Stimulated activated CD4-positive, alpha-beta T cell treated with anti-CD3 and anti-CD28 coated beads, TNF-alpha, amount 100 ng/mL, for 4 hours (primary cell): ENCODE results near the gene TPI1.
"Not testable (repeated sequence)": the region's sequence is repeated elsewhere in the genome, so short reads cannot be mapped to it uniquely, and the experiment has no call there.

Experiments used
- DNase-seq, 3 experiments: peaks; one replicate each; pipeline ENCODE4 v3.0.0-alpha.2; 2020; ENCODE audit warnings: low read depth in 3 of 3

The TPI1 gene

DNA sequence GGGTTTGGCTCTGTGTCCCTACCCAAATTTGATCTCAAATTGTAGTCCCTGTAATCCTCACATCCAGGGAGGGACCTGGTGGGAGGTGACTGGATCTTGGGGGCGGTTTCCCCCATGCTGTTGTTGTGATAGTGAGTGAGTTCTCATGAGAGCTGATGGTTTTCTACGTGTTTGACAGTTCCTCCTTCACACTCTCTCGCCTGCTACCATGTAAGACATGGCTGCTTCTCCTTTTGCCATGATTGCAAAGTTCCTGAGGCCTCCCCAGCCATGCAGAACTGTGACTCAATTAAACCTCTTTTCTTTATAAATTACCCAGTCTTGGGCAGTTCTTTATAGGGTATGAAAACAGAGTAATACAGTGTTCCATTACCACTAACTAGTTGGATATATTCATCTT, 27.0 kb downstream of the TPI1 start:
- no peak for DNase-seq

DNA sequence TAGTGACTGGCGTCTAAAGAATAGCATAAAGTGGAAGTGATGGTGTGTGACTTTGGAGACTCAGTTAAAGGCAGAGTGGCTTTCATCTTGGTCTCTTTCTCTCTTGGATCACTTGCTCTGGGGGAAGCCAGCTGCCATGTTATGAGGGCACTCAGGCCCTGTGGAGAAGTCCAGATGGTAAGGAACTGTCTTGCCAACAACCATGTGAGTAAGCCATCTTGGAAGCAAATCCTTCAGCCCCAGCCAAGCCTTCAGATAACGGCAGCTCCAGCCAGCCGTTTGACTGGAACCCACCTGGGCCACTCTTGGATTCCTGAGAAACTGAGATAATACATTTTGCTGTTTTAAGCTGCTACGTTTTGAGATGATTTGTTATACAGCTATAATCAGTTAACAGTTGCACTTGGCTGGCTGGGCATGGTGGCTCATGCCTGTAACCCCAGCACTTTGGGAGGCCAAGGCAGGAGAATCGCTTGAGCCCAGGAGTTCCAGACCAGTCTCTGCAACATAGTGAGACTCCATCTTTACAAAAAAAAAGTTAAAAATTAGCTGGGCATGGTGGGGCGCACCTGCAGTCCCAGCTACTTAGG, 29.6 kb downstream of the TPI1 start:
- DNase-seq: no peak

DNA sequence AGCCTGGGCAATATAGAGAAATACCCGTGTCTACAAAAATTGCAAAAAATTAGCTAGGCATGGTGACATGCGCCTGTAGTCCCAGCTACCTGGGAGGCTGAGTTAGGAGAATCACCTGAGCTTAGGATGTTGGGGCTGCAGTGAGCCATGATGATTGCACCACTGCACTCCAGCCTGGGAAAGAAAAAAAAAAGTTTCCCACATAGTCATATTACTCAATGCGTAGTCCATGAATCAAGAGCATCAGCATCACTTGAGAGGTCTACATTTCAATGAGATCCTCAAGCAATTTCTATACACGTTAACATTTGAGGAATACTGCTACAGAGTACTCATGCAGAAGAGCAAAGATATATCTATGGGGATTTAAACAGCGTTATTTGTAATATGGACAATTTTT, 32.1 kb downstream of the TPI1 start:
- DNase-seq: no peak

DNA sequence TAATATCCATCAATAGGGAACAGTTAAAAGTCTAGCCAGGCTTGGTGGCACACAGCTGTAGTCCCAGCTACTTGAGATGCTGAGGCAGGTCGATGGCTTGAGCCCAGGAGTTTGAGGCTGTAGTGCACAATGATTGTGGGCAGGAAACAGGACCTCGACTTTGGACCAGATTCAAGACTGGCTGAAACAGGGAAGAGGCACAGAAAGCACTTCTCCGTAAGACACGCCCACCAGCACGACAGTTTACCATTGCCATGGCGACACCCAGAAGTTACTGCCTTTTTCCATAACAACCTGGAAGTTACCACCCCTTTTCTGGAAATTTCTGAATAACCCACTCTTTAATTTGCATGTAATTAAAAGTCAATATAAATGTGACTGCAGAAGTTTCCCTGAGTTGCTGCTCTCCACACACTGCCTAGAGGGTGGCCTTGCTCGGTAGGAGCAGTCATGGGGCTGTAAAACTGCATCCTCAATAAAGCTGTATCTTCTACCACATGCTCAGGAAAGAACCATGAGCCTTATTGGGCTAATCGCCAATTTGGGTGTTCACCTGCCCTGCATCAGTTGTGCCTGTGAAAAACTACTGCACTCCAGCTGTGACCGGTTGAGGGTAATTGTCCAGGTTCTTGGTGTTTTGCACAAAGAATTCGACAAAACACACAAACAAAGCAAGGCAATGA, 32.6 kb downstream of the TPI1 start:
- DNase-seq: no peak

DNA sequence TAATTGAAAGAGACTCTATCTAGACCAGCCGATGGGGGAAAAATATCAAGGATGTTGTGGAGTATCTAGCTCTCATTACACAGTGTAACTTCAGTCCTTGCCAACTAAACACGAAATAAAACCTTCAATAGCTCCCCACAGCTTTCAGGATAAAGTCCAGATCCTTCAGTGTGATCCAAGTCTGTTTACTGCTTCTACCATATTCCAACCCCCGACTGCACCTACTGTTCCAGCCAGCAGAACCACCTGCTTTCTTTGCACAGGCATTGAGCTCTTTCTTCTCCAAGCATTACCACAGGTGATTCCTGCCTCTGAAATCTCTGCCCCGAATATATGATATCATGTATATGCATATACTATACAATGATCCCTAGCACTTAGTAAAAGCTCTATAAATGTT, 35.1 kb downstream of the TPI1 start:
- DNase-seq: no peak

DNA sequence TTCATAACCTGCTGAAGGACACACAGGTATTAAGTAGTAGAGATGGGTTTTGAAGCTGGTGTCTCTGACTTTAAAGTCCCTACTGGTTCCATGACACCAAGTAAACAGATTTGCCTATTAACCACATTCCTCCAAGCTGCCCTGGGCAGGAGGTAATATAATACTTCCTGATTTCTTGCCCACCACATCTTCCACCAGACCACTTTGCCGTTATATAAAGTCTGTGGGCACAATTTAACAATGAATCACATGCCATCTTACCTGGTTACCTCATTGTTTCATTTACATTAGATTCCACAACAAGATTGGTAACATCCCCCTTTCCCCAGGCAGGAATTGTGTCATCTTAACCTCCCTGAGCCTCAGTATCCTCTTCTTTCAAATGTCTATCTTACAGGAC, 36.4 kb downstream of the TPI1 start:
- no peak for DNase-seq

DNA sequence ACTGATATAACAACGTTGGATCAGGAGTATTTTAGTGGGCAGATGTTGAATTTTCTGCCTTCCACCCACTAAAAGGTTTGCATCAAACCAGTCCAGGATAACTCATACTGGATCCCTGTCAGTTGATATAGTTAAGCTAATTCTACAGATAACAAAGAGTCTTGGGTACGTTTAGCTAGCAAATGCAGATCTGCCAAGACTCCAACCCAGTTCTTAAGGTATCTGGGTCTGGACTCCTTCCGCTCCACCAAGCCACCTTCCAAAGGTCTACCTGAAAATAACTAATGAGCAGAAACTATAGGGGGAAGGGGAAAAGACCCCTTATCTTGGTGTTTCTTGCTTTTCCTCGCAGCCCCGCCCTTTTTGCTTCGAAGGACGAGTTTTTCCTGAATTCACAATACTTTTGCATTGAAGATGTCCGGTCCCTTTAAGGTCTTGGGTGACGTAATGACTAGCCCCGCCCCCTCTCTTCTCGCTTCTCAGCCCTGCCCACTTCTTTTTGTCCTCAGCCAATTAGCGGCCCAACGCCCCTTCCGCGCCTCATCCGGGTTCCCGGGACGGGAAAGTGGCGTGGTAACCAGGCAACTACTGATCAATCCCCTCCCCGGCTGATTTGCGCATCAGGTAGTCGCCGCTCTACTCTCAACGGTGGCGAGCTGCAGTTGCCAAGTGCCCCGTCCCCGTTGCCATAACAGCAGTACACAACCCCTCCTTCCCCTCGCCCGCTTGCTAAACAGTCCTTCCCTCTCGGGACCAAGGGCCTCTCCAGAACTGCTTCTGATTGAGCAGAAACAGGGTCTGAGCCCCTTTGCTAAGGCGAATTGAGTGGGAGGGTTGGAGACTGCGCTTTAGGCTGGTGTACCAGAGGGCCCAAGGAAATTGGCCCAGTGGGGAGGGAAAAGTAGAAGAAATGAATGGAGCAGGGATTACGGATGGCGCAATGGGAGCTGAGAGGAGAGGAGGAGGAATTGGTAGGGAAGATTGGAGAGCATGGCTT, 37.2 kb downstream of the TPI1 start, which contains the start of gene LRRC23:
Gene LRRC23, plus strand, starts transcription at position 543 of the 997 bp plus-strand sequence. CDS start 812 bp downstream, outside the sequence.
- peak; percentile 92 to 93 (median 93) for DNase-seq

DNA sequence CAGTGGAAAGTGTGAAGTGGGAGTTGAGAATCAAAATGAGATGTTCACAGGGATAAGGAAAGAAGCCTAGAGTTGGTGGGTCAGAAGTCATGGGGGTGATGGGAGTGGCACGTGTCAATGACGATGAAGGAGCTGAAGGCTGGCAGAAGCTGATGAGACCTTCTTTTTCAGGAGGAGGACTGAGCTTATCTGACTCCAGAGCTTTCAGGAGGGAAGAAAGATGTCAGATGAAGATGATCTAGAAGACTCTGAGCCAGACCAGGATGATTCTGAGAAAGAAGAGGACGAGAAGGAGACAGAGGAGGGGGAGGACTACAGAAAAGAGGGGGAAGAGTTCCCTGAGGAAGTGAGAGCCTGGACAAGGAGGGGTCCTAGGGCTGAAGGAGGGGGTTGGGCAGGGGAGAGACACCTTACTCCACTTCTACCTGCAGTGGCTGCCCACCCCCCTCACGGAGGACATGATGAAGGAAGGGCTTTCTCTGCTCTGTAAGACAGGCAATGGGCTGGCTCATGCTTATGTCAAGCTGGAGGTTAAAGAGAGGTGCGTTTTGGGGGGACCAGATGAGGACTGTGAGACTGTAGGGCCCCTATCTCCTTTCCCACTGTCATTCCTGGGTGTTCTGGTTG, 38.2 kb downstream of the TPI1 start:
- DNase-seq: no peak

DNA sequence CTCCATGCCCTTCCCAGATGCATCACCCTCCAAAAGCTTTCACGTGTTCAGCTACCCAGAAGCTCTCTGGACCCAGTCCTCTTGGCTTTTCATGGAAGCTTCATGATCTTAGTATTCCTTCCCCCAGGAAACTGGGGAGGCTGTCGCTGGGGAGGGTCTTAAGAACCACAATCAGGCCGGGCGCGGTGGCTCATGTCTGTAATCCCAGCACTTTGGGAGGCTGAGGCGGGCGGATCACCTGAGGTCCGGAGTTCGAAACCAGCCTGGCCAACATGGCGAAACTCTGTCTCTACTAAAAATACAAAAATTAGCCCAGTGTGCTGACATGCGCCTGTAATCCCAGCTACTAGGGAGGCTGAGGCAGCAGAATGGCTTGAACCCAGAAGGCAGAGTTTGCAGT, 40.8 kb downstream of the TPI1 start:
- not testable (repeated sequence) for DNase-seq

DNA sequence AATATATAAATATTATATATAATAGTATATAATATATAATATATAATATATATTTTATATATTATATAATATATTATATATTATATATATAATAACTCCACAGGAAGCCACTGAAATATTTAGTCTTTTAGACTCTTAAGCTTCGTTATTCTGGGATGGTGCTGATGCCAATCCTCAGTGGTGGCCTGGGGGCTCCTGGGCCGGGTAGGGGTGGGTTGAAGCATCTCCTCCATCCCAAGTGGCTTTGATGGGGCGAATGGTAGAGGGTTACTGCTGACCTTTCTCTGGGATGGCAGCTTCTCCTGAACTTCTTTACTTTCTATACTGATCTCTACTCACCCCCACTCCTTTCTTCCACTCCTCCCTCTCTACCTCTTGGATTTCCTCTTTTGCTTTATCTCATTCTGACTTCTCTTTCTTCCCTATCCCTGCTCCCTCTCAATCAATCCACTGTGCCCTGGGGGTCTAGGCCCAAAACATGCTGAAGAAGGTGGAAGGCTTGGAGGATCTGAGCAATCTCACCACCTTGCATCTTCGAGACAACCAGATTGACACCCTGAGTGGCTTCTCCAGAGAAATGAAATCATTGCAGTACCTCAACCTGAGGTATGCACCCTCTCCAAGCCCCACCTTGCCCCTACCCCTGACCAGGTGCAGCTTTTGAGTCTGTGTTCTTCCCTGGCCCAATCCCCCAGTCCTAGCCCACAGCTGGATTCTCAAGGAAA, 42.3 kb downstream of the TPI1 start:
- DNase-seq: no peak

DNA sequence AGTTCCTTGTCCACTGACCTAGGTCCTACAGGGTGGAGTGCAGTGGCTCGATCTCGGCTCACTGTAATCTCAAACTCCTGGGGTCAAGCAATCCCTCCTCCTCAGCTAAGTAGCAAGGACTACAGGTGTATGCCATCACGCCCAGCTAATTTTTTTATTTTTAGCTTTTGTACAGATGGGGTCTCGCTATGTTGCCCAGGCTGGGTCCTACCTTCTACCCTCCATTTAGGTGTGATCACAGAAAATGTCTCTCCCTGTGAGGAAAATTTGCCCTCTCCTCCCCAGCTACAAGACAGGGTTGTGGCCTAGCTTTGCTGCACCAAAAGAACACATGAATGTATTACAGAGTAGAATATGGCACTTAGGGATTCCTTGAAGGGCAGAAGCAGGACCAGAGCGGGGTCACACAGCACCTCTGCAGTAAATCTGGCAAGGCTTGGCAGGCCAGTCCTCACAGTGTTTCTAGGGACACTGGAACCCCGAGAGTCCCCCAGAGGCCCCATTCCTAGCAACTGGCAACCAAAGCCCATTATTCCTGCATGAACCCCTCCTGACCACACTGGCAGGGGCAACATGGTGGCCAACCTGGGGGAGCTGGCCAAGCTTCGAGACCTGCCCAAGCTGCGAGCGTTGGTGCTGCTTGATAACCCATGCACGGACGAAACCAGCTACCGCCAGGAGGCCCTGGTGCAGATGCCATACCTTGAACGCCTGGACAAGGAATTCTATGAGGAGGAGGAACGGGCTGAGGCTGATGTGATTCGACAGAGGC, 45.0 kb downstream of the TPI1 start:
- no peak for DNase-seq

DNA sequence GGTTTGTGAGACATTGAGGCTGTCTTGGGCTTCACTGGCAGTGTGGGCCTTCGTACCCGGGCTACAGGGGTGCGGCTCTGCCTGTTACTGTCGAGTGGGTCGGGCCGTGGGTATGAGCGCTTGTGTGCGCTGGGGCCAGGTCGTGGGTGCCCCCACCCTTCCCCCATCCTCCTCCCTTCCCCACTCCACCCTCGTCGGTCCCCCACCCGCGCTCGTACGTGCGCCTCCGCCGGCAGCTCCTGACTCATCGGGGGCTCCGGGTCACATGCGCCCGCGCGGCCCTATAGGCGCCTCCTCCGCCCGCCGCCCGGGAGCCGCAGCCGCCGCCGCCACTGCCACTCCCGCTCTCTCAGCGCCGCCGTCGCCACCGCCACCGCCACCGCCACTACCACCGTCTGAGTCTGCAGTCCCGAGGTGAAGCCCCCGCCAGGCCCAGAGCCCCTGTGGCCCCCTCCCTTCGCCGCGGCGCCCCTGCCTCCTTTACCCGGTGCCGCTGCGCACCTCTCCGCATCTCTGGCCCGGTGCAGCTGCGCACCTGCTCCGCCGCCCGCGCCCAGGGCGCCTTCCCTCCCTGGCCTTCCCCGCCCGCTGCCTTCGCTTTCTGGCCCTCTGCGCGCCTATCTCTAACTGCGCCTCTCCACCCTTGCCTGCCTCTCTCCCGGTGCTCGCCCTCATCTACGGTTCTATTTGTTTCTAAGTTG, 47.1 kb downstream of the TPI1 start, which contains the start of gene ENO2:
Gene ENO2, plus strand, starts transcription at position 335 of the 701 bp plus-strand sequence. CDS start 1,253 bp downstream, outside the sequence.
- DNase-seq: peak; percentile 70 to 83 (median 80)

DNA sequence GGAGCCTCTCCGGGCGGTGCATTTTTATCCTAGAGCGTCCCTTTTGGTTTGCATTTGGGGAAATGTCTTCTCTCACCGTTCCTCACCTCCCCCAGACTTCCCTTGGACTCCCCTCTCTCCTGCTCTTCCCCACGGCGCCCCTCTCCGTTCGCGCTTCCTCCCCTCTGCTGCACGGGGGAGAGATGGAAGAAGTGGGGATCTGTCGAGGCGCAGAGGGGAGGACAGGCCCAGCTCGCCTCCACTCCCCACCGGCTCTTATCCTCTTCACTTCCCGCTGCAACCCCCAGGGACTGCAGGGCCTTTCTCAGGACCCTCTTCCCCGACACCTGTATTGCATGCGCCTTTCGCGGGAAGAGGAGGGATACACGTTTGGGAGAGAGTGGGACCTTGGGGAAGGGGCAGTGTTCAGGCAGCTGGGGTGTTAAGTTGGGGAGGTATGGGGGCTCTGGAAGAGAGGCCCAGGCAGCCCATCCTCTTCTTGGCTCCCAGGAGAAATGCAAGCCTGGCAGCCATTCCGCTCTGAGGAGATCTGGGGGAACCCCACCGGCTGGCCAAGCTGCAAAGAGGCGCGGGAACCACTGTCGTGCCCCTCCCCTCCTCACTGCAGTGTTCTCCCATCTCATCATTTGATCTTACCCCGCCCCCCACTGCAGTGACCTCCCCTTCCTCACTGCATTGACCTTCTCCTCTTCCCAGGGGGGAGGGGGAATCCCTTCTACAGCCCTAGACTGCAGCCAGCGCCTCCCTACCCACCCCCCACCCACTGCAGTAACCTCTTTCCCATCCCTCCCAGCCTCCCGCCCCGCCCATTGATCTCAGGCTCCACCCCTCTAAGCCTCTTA, 47.8 kb downstream of the TPI1 start:
- no peak for DNase-seq

DNA sequence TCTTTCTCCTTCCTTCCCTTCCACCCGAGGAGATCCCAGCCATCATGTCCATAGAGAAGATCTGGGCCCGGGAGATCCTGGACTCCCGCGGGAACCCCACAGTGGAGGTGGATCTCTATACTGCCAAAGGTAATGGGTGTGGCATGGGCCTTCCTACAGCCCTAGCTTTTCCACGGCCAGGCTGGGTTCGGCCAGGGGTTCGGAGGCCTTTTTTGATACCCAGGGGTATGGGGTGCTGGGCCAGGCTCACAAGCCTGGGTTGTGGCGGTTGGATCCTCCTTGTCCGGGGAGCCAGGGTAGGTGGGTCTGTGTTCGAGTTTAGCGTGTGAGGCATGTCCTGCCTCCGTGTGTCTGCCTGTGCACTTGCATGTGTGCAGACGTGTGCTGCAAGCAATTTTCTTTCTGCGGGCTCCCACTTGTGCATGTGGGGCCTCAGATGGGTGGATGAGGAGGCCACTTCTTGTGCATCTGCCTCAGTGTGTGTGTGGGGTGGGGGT, 48.5 kb downstream of the TPI1 start:
- DNase-seq: no peak

DNA sequence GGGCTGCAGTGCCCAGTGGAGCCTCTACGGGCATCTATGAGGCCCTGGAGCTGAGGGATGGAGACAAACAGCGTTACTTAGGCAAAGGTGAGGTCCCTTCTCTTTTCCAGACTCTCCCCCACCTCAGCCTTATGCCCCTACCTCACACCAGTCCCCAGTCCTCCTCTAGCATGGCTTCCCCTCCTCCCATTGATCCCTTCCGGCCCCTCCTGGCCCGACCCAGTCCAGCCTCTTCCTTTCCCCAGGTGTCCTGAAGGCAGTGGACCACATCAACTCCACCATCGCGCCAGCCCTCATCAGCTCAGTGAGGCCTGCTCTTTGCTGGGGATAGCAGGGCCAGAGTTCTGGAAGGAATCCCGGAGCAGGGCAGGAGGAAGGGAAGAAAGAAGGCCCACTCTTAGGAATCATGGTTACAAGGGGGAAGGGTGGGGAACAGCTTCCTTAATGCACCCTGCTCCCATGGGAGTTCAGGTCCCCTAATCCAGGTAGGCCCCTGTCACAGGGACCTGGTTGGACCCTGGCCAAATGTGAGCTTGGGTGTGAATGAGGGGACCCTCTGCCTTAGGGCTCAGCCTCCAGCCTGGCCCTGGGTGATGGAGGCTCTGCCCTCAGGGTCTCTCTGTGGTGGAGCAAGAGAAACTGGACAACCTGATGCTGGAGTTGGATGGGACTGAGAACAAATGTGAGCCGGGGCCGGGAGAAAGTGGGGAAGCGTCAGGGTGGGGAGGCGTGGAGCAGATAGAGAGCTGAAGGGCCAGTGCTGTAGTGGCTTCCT, 49.3 kb downstream of the TPI1 start:
- no peak for DNase-seq

DNA sequence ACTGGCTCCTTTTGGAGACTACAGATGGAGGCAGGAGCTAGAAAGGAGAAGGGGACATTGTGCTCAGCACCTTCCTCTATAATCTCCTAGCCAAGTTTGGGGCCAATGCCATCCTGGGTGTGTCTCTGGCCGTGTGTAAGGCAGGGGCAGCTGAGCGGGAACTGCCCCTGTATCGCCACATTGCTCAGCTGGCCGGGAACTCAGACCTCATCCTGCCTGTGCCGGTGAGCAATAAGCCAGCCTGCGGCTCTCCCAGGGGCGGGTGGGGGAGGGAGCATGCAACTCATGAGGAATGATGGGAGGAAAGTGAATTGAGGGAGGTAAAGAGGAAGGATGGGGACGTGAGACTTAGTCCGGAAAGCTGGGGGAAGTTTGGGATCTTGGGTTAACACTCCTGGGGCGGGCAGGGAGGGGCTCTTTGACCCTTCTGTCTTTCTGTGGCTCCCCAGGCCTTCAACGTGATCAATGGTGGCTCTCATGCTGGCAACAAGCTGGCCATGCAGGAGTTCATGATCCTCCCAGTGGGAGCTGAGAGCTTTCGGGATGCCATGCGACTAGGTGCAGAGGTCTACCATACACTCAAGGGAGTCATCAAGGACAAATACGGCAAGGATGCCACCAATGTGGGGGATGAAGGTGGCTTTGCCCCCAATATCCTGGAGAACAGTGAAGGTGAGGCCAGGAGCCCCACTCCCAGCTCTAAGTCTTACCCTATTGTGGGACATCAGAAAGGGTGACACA, 50.3 kb downstream of the TPI1 start:
- DNase-seq: no peak

DNA sequence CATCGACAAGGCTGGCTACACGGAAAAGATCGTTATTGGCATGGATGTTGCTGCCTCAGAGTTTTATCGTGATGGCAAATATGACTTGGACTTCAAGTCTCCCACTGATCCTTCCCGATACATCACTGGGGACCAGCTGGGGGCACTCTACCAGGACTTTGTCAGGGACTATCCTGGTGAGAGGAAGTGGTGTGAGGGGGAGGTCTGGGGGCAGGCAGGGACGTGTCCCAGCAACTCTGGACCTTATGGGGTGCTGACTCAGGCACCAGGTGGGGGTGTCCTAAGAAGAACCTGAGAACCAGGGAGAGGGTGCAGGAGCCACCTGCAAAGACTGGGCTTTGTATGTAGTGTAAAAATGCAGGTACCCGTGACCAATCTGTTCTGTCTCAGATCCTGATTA, 52.3 kb downstream of the TPI1 start:
- DNase-seq: no peak
